B cell (primary cell): ENCODE results near the gene GPR176. TPM values are rescaled to one million over a fixed set of nuclear protein-coding genes. Genes with fewer than 3 reads are reported as not detected.

Source experiments
- ATAC-seq: fragments of 200-7000 bp; cut with Tn5 transposase; one replicate; pipeline ENCODE4 v1.10.0; 2021; ENCODE audit warnings: low read depth, mild to moderate bottlenecking, moderate number of reproducible peaks, moderate library complexity
- CTCF ChIA-PET: fragments of 350-600 bp; sonication (Branson Sonifier 250); formaldehyde crosslinking; loops from one replicate; lab custom pipeline; 2021; ENCODE audit warnings: antibody characterized with exemption, inconsistent platforms; lab: Charles Lee
- POLR2A ChIA-PET: fragments of 350-600 bp; sonication (Branson Sonifier 250); formaldehyde crosslinking; loops from one replicate; lab custom pipeline; 2021; ENCODE audit warnings: antibody characterized with exemption; lab: Charles Lee
- DNase-seq: peaks from one replicate; pipeline ENCODE4 v3.0.0; 2013
- H2AFZ ChIP-seq: 2 replicates; pipeline ENCODE4 v1.6.1; 2012; ENCODE audit warnings: mild to moderate bottlenecking, low read depth, low read length; ENCODE audit not compliant: insufficient read depth, poor library complexity, severe bottlenecking
- H3K27ac ChIP-seq, 2 donors: 1 replicate in 1 of 2; 2 replicates in 1 of 2; pipeline ENCODE4 v1.5.1; 2012 to 2013; ENCODE audit warnings: low read length in 2 of 2, mild to moderate bottlenecking in 2 of 2, moderate library complexity in 1 of 2
- H3K27me3 ChIP-seq, 4 experiments: fragments of 200-600 bp in 1 of 4; sonication (generic) in 1 of 4; replicated peaks in 1 of 4; 1 replicate in 2 of 4; 2 replicates in 2 of 4; pipeline versions ENCODE4 v1.6.1 to v1.7.0; 2013 to 2016; ENCODE audit warnings: low read length in 3 of 4, mild to moderate bottlenecking in 2 of 4, mixed read lengths in 1 of 4, moderate library complexity in 1 of 4; ENCODE audit not compliant: insufficient read depth in 4 of 4, control insufficient read depth in 3 of 4; ENCODE audit errors: control extremely low read depth in 1 of 4
- H3K36me3 ChIP-seq, 2 experiments: replicated peaks in 1 of 2; 1 replicate in 1 of 2; 2 replicates in 1 of 2; pipeline versions ENCODE4 v1.6.1 to v1.7.1; 2013; ENCODE audit warnings: low read length in 1 of 2; ENCODE audit not compliant: insufficient read depth in 2 of 2, control insufficient read depth in 1 of 2; ENCODE audit errors: control extremely low read depth in 1 of 2, extremely low read depth in 1 of 2
- H3K4me1 ChIP-seq, 2 donors: fragments of 200-600 bp in 1 of 2; sonication (generic) in 1 of 2; 1 replicate in 1 of 2; 2 replicates in 1 of 2; pipeline versions ENCODE4 v1.5.1 to v1.6.1; 2013 to 2017; ENCODE audit warnings: low read length in 2 of 2; ENCODE audit not compliant: control insufficient read depth in 2 of 2, insufficient read depth in 2 of 2
- H3K4me2 ChIP-seq: replicated peaks from 2 replicates; pipeline ENCODE3; 2012; ENCODE audit warnings: mild to moderate bottlenecking, low read depth, low read length; ENCODE audit not compliant: poor library complexity, severe bottlenecking
- H3K4me3 ChIP-seq, 5 experiments: fragments of 200-600 bp in 1 of 5; sonication (generic) in 1 of 5; 1 replicate in 3 of 5; 2 replicates in 2 of 5; pipeline versions ENCODE4 v1.5.1 to v1.7.0; 2011 to 2016; ENCODE audit warnings: low read length in 4 of 5, mild to moderate bottlenecking in 4 of 5, low read depth in 2 of 5, control low read depth in 1 of 5, moderate library complexity in 1 of 5; ENCODE audit not compliant: insufficient read depth in 1 of 5; ENCODE audit errors: control extremely low read depth in 1 of 5, extremely low read depth in 1 of 5
- H3K79me2 ChIP-seq: fragments of 200-600 bp; sonication (generic); one replicate; pipeline ENCODE4 v1.6.0; 2016; ENCODE audit warnings: low read length; ENCODE audit not compliant: control insufficient read depth, insufficient read depth
- H3K9ac ChIP-seq: fragments of 200-600 bp; sonication (generic); 2 replicates; pipeline ENCODE4 v1.6.1; 2017; ENCODE audit warnings: mild to moderate bottlenecking, low read length, moderate library complexity
- H3K9me3 ChIP-seq, 3 donors: one replicate each; pipeline versions ENCODE4 v1.6.1 to v1.7.1; 2013; ENCODE audit warnings: low read length in 2 of 3; ENCODE audit not compliant: control insufficient read depth in 2 of 3, insufficient read depth in 1 of 3; ENCODE audit errors: control extremely low read depth in 1 of 3
- H4K20me1 ChIP-seq: 2 replicates; pipeline ENCODE4 v1.6.0; 2012; ENCODE audit warnings: mild to moderate bottlenecking, low read length; ENCODE audit not compliant: insufficient read depth, control insufficient read depth, poor library complexity, severe bottlenecking
- H3K27ac Mint-ChIP-seq: one replicate; pipeline ENCODE4 v1.8.0; 2021; ENCODE audit warnings: mixed read lengths
- H3K27me3 Mint-ChIP-seq: one replicate; pipeline ENCODE4 v1.8.0; 2021; ENCODE audit warnings: mixed read lengths
- H3K4me1 Mint-ChIP-seq: one replicate; pipeline ENCODE4 v1.8.0; 2021; ENCODE audit warnings: mixed read lengths
- H3K4me3 Mint-ChIP-seq: one replicate; pipeline ENCODE4 v1.8.0; 2021; ENCODE audit warnings: mixed read lengths
- H3K9me3 Mint-ChIP-seq: one replicate; pipeline ENCODE4 v1.8.0; 2022; ENCODE audit warnings: mixed read lengths; ENCODE audit not compliant: insufficient read depth
- EZH2 ChIP-seq: IDR thresholded peaks from 2 replicates; pipeline ENCODE4 v1.6.1; 2012; ENCODE audit warnings: borderline replicate concordance, low read depth, mild to moderate bottlenecking, moderate library complexity, low read length; ENCODE audit not compliant: insufficient read depth, poor library complexity, severe bottlenecking
- WGBS: methylation state at CpG from one replicate; pipeline ENCODE4 v1.1.5; 2013; ENCODE audit warnings: missing lambda C conversion rate; ENCODE audit not compliant: insufficient coverage; 5-methylcytosine and 5-hydroxymethylcytosine counted together
- intact Hi-C: fragments of 100-400 bp; cut with micrococcal nuclease; formaldehyde crosslinking; loops from one replicate; pipeline ENCODE4 v1.10.0; 2022
- polyA plus RNA-seq: library from polyadenylated mRNA; depleted of rRNA; stranded (reverse); fragments of >200 nt; gene quantifications from 2 replicates; pipeline ENCODE4 v1.2.3, GENCODE V29; 2012
- total RNA-seq, 2 donors: library from RNA; stranded (reverse); fragments of 120-200 nt in 1 of 2; gene quantifications; 1 replicate in 1 of 2; 2 replicates in 1 of 2; pipeline versions ENCODE4 v1.2.3 to v1.2.4, GENCODE V29; 2013 to 2022
- TF ChIP-seq, protein P1 (sequence below): fragments of 200-600 bp; IDR thresholded peaks from one replicate; pipeline ENCODE4 v1.8.0; 2022; ENCODE audit warnings: antibody characterized with exemption, mild to moderate bottlenecking

The GPR176 gene
- total and polyA plus RNA-seq, 2 donors (not counting 1 experiment from before 2014, with no cell fraction given) = 0.07 to 0.30 TPM

DNA sequence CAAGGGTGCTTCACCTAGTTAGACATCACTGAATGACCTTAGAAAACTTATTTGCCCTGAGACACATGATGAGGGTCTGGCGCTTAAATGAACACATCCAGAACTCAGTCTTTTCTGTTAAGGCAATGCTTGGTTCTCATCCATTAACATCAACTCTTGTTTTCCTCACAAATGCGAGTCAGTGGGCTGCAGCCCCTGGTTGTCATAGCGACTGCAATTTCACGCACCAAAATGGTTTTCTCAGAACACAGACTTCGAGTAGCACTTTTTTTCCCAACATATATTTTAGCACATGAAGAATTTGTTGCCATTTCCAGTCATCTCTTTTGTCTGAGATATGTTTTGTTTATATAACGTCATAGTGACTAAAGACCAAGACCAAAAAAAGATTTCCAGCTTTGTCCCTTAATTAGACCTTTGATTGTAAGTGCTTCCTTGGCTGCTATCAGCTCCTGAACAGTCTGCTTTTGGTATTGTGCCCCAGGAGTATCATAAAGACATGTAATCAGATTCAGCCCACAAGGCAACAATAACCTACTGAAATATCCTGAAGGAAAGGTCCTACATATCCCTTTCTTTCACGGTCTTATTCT, 68.5 kb downstream of the GPR176 start:
- H3K27ac ChIP-seq = no peak overlapping the region
- H3K27me3 Mint-ChIP-seq = peaks cover 22% of the 10 kb centered on the region
- ATAC-seq (no peak), DNase-seq (no peak)
- no peaks in the 10 kb centered on the region for H4K20me1 ChIP-seq
- H3K4me3 ChIP-seq = no peak overlapping the region
- no peaks in the 10 kb centered on the region for H3K9me3 Mint-ChIP-seq
- CTCF ChIA-PET = no interaction called here
- no peak overlapping the region for H3K4me2 ChIP-seq
- no peaks in the 10 kb centered on the region for H3K79me2 ChIP-seq
- H3K9ac ChIP-seq = no peak overlapping the region
- no peaks in the 10 kb centered on the region for H3K4me1 ChIP-seq
- intact Hi-C loops = no loop called here
- peaks cover 0 to 1% (median 0%) of the 10 kb centered on the region in 3 donors for H3K9me3 ChIP-seq
- H3K36me3 ChIP-seq = no peaks in the 10 kb centered on the region
- H3K4me3 Mint-ChIP-seq = no peak overlapping the region
- WGBS = 75% methylated on average over 4 of the region's 7 CpGs
- H3K4me1 Mint-ChIP-seq = no peaks in the 10 kb centered on the region
- no peak overlapping the region for H3K27ac Mint-ChIP-seq
- TF ChIP-seq, protein P1, sequence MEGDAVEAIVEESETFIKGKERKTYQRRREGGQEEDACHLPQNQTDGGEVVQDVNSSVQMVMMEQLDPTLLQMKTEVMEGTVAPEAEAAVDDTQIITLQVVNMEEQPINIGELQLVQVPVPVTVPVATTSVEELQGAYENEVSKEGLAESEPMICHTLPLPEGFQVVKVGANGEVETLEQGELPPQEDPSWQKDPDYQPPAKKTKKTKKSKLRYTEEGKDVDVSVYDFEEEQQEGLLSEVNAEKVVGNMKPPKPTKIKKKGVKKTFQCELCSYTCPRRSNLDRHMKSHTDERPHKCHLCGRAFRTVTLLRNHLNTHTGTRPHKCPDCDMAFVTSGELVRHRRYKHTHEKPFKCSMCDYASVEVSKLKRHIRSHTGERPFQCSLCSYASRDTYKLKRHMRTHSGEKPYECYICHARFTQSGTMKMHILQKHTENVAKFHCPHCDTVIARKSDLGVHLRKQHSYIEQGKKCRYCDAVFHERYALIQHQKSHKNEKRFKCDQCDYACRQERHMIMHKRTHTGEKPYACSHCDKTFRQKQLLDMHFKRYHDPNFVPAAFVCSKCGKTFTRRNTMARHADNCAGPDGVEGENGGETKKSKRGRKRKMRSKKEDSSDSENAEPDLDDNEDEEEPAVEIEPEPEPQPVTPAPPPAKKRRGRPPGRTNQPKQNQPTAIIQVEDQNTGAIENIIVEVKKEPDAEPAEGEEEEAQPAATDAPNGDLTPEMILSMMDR = no peak
- no peak for TF ChIP-seq EZH2
- H2AFZ ChIP-seq = no peak overlapping the region
- POLR2A ChIA-PET = no interaction called here
- H3K27me3 ChIP-seq = no peaks in the 10 kb centered on the region

DNA sequence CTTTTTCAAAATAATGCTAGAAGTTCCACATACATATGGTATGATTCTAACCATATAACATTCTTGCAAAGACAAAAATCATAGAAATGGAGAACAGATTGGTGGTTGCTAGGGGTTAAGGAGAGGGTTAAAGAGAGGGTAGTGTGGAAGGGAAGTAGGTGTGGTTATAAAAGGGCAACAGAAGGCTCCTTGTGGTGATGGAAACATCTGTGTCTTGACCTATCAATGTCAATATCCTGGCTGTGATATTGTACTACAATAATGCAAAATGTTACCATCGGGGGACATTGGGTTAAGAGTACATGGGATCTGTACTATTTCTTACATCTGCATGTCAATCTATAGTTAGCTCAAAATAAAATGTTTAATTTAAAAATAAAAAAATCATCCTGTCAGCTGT, 69.6 kb downstream of the GPR176 start:
- no peak overlapping the region for H3K27ac Mint-ChIP-seq
- H3K27me3 Mint-ChIP-seq = peaks cover 14% of the 10 kb centered on the region
- Histone ChIP-seq H3K4me2 (no peak overlapping the region), H4K20me1 (no peaks in the 10 kb centered on the region), H2AFZ (no peak overlapping the region), H3K4me1 (no peaks in the 10 kb centered on the region), H3K36me3 (no peaks in the 10 kb centered on the region), H3K27me3 (no peaks in the 10 kb centered on the region), H3K4me3 (no peak overlapping the region), H3K27ac (no peak overlapping the region), H3K79me2 (no peaks in the 10 kb centered on the region), H3K9ac (no peak overlapping the region), H3K9me3 (peaks cover 0 to 1% (median 0%) of the 10 kb centered on the region in 3 donors)
- DNase-seq (no peak), ATAC-seq (no peak)
- H3K4me3 Mint-ChIP-seq = no peak overlapping the region
- intact Hi-C loops = no loop called here
- ChIA-PET CTCF (no interaction called here), POLR2A (no interaction called here)
- WGBS = no CpG with 5 or more reads among the region's 1 CpG
- H3K9me3 Mint-ChIP-seq = no peaks in the 10 kb centered on the region
- H3K4me1 Mint-ChIP-seq = no peaks in the 10 kb centered on the region
- TF ChIP-seq EZH2 = no peak
- TF ChIP-seq, protein P1 = no peak
